ENCODE measurements around the gene ZNF213. TPM values are rescaled to one million over a fixed set of nuclear protein-coding genes. Genes with fewer than 3 reads are reported as not detected.

Gene ZNF213
- total RNA-seq, 2 donors from 2014 or later: 7.3 to 7.9 TPM

GRCh38 chr16:3118204-3118790 is 16.5 kb upstream of the ZNF213 start:
- Histone ChIP-seq H3K27ac (no peak overlapping the region), H3K4me1 (peaks cover 0 to 11% of the 10 kb centered on the region in 2 donors), H3K4me3 (no peak overlapping the region), H3K9me3 (no peaks in the 10 kb centered on the region), H3K36me3 (peaks cover 37% of the 10 kb centered on the region), H3K27me3 (no peaks in the 10 kb centered on the region)
- no peak for TF ChIP-seq CTCF (IDR thresholded peaks at IDR 0.05)
- no peak for DNase-seq (ENCODE audit: low spot score)

- Histone ChIP-seq H3K27ac (no peak overlapping the region), H3K4me1 (peaks cover 0 to 11% of the 10 kb centered on the region in 2 donors), H3K27me3 (no peaks in the 10 kb centered on the region), H3K36me3 (peaks cover 37% of the 10 kb centered on the region), H3K4me3 (no peak overlapping the region), H3K9me3 (no peaks in the 10 kb centered on the region)
- DNase-seq (ENCODE audit: low spot score): no peak
- no peak for TF ChIP-seq CTCF (IDR thresholded peaks at IDR 0.05)
These were observed 16.0 kb upstream of the ZNF213 start for GRCh38 chr16:3118846-3119245.

GRCh38 chr16:3119286-3119685 is 15.5 kb upstream of the ZNF213 start:
- H3K36me3 ChIP-seq: peaks cover 37% of the 10 kb centered on the region
- DNase-seq (ENCODE audit: low spot score): no peak
- H3K27me3 ChIP-seq: no peaks in the 10 kb centered on the region
- H3K4me3 ChIP-seq: no peak overlapping the region
- no peak overlapping the region for H3K27ac ChIP-seq
- H3K9me3 ChIP-seq: no peaks in the 10 kb centered on the region
- TF ChIP-seq CTCF (IDR thresholded peaks at IDR 0.05): no peak
- H3K4me1 ChIP-seq: peaks cover 0 to 9% of the 10 kb centered on the region in 2 donors

GRCh38 chr16:3119701-3120408 is 15.0 kb upstream of the ZNF213 start:
- peaks cover 0 to 10% of the 10 kb centered on the region in 2 donors for H3K4me1 ChIP-seq
- no peak overlapping the region for H3K27ac ChIP-seq
- H3K36me3 ChIP-seq: peaks cover 35% of the 10 kb centered on the region
- H3K27me3 ChIP-seq: no peaks in the 10 kb centered on the region
- no peaks in the 10 kb centered on the region for H3K9me3 ChIP-seq
- no peak for TF ChIP-seq CTCF (IDR thresholded peaks at IDR 0.05)
- DNase-seq (ENCODE audit: low spot score): no peak
- H3K4me3 ChIP-seq: no peak overlapping the region

- H3K27ac ChIP-seq: no peak overlapping the region
- H3K4me1 ChIP-seq: peaks cover 0 to 16% of the 10 kb centered on the region in 2 donors
- peaks cover 30% of the 10 kb centered on the region for H3K36me3 ChIP-seq
- DNase-seq (ENCODE audit: low spot score): no peak
- no peaks in the 10 kb centered on the region for H3K9me3 ChIP-seq
- H3K27me3 ChIP-seq: no peaks in the 10 kb centered on the region
- no peak for TF ChIP-seq CTCF (IDR thresholded peaks at IDR 0.05)
- no peak overlapping the region for H3K4me3 ChIP-seq
These were observed 14.4 kb upstream of the ZNF213 start for GRCh38 chr16:3120435-3120834.

All from right atrium auricular region (tissue), 2 donors.